ENCODE data around the gene SCYGR1. TPM values are rescaled to one million over a fixed set of nuclear protein-coding genes. Genes with fewer than 3 reads are reported as not detected.
"Not testable (repeated sequence)": the region's sequence is repeated elsewhere in the genome, so short reads cannot be mapped to it uniquely, and the experiment has no call there.

Gene SCYGR1
- total and polyA plus RNA-seq, 2 donors from 2014 or later = not detected

- no peaks in the 10 kb centered on the region for H3K36me3 ChIP-seq (ENCODE audit: control insufficient read depth in 2 of 3, insufficient read depth in 3 of 3, low read length in 3 of 3)
- no peak for FAIRE-seq
- no peaks in the 10 kb centered on the region for H3K4me1 ChIP-seq (ENCODE audit: control insufficient read depth in 2 of 3, insufficient read depth in 2 of 3, low read depth in 1 of 3, low read length in 3 of 3)
- H3K27ac ChIP-seq (ENCODE audit: low read depth in 2 of 2, low read length in 2 of 2) = no peak overlapping the region
- H3K27me3 ChIP-seq (ENCODE audit: control insufficient read depth, insufficient read depth, low read length) = no peaks in the 10 kb centered on the region
- TF ChIP-seq CTCF (IDR thresholded peaks at IDR 0.05; ENCODE audit: borderline replicate concordance, extremely low read depth, insufficient read depth) = no peak
- no peaks in the 10 kb centered on the region for H3K9me3 ChIP-seq (ENCODE audit: control insufficient read depth in 2 of 3, insufficient read depth in 1 of 3, low read length in 3 of 3)
- intact Hi-C loops (cut with DNase I) = no loop called here
- no peak overlapping the region for H3K9ac ChIP-seq (ENCODE audit: low read length in 3 of 3)
- H3K4me3 ChIP-seq (ENCODE audit: low read length in 3 of 3) = no peak overlapping the region
- DNase-seq = no peak
Measured at GRCh38 chr2:227383686-227384085, 4.1 kb downstream of the SCYGR1 start.

GRCh38 chr2:227382241-227382835, 5.4 kb downstream of the SCYGR1 start:
- H3K4me1 ChIP-seq (ENCODE audit: control insufficient read depth in 2 of 3, insufficient read depth in 2 of 3, low read depth in 1 of 3, low read length in 3 of 3); H3K36me3 ChIP-seq (ENCODE audit: control insufficient read depth in 2 of 3, insufficient read depth in 3 of 3, low read length in 3 of 3); H3K4me3 ChIP-seq (ENCODE audit: low read length in 3 of 3); H3K27ac ChIP-seq (ENCODE audit: low read depth in 2 of 2, low read length in 2 of 2); DNase-seq; H3K27me3 ChIP-seq (ENCODE audit: control insufficient read depth, insufficient read depth, low read length); H3K9me3 ChIP-seq (ENCODE audit: control insufficient read depth in 2 of 3, insufficient read depth in 1 of 3, low read length in 3 of 3); FAIRE-seq; H3K9ac ChIP-seq (ENCODE audit: low read length in 3 of 3); intact Hi-C loops (cut with DNase I): not testable (repeated sequence)

- Histone ChIP-seq H3K27ac (ENCODE audit: low read depth in 2 of 2, low read length in 2 of 2) (no peak within 1 kb of the TSS), H3K4me1 (ENCODE audit: control insufficient read depth in 2 of 3, insufficient read depth in 2 of 3, low read depth in 1 of 3, low read length in 3 of 3) (no peaks in the 10 kb centered on the region), H3K36me3 (ENCODE audit: control insufficient read depth in 2 of 3, insufficient read depth in 3 of 3, low read length in 3 of 3) (no peaks in the 10 kb centered on the region), H3K9ac (ENCODE audit: low read length in 3 of 3) (no peak within 1 kb of the TSS), H3K9me3 (ENCODE audit: control insufficient read depth in 2 of 3, insufficient read depth in 1 of 3, low read length in 3 of 3) (no peaks in the 10 kb centered on the region), H3K4me3 (ENCODE audit: low read length in 3 of 3) (no peak within 1 kb of the TSS), H3K27me3 (ENCODE audit: control insufficient read depth, insufficient read depth, low read length) (no peaks in the 10 kb centered on the region)
- TF ChIP-seq CTCF (IDR thresholded peaks at IDR 0.05; ENCODE audit: borderline replicate concordance, extremely low read depth, insufficient read depth) = no peak
- FAIRE-seq (no peak), DNase-seq (no peak)
- intact Hi-C loops (cut with DNase I) = no loop called here
Measured at GRCh38 chr2:227379095-227379494, 8.7 kb downstream of the SCYGR1 start, which contains the start of gene TM4SF20. TM4SF20 (minus strand) TSS chr2:227379306; CDS start chr2:227379268, 38 bp downstream.

- H3K9ac ChIP-seq (ENCODE audit: low read length in 3 of 3) = no peak overlapping the region
- TF ChIP-seq CTCF (IDR thresholded peaks at IDR 0.05; ENCODE audit: borderline replicate concordance, extremely low read depth, insufficient read depth) = no peak
- DNase-seq = no peak
- H3K4me1 ChIP-seq (ENCODE audit: control insufficient read depth in 2 of 3, insufficient read depth in 2 of 3, low read depth in 1 of 3, low read length in 3 of 3) = no peaks in the 10 kb centered on the region
- H3K9me3 ChIP-seq (ENCODE audit: control insufficient read depth in 2 of 3, insufficient read depth in 1 of 3, low read length in 3 of 3) = no peaks in the 10 kb centered on the region
- no peak overlapping the region for H3K27ac ChIP-seq (ENCODE audit: low read depth in 2 of 2, low read length in 2 of 2)
- H3K4me3 ChIP-seq (ENCODE audit: low read length in 3 of 3) = no peak overlapping the region
- H3K36me3 ChIP-seq (ENCODE audit: control insufficient read depth in 2 of 3, insufficient read depth in 3 of 3, low read length in 3 of 3) = no peaks in the 10 kb centered on the region
- FAIRE-seq = no peak
- intact Hi-C loops (cut with DNase I) = no loop called here
- no peaks in the 10 kb centered on the region for H3K27me3 ChIP-seq (ENCODE audit: control insufficient read depth, insufficient read depth, low read length)
Measured at GRCh38 chr2:227378371-227378782, 9.4 kb downstream of the SCYGR1 start.

All from kidney (tissue), 14 donors.